ENCODE data around the gene KRTAP4-3.

KRTAP4-3 gene

DNA sequence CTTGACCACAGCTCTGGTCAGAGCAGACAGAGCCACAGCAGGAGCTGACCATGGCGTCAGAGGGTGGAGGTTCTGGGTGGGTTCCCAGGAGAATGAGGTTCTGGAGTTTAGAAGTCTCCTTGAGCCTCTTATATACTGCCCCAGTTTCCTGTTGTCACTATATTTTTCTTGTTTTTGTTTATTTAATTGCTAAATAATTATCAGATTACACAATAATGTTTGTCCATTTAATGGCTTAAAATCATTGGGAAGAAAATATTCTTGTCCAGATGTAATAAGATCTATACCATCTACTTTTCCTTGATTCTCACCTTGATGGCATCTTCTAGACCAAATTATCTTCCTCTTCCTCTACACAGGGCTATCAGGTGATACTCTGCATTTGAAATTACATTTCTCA lies at the start of gene KRTAP4-3:
TSS of gene KRTAP4-3 (minus strand) at position 101 of the 400 bp plus-strand sequence. CDS start at position 52, 49 bp downstream.
- TF ChIP-seq CTCF (IDR thresholded peaks at IDR 0.05; ENCODE audit: control extremely low read depth, extremely low read depth, low read depth, missing control alignments), result no peak
- ChIA-PET CTCF (no interaction called here), POLR2A (no interaction called here)
- DNase-seq (ENCODE audit: extremely low spot score), result no peak

DNA sequence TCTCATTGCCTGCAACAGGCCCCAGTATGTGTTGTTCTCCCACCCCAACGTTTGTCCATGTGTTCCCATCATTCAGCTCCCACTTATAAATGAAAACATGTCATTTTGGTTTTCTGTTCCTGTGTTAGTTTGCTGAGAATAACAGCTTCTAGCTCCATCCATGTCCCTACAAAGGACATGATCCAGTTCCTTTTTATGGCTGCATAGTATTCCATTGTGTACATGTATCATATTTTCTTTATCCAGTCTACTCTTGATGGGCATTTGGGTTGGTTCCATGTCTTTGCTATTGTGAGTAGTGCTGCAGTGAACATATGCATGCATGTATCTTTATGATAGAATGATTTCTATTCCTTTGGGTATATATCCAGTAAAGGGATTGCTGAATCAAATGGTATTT lies 47.7 kb upstream of the KRTAP4-3 start:
- ChIA-PET CTCF (no interaction called here), POLR2A (no interaction called here)
- no peak for DNase-seq (ENCODE audit: extremely low spot score)
- no peak for TF ChIP-seq CTCF (IDR thresholded peaks at IDR 0.05; ENCODE audit: control extremely low read depth, extremely low read depth, low read depth, missing control alignments)

DNA sequence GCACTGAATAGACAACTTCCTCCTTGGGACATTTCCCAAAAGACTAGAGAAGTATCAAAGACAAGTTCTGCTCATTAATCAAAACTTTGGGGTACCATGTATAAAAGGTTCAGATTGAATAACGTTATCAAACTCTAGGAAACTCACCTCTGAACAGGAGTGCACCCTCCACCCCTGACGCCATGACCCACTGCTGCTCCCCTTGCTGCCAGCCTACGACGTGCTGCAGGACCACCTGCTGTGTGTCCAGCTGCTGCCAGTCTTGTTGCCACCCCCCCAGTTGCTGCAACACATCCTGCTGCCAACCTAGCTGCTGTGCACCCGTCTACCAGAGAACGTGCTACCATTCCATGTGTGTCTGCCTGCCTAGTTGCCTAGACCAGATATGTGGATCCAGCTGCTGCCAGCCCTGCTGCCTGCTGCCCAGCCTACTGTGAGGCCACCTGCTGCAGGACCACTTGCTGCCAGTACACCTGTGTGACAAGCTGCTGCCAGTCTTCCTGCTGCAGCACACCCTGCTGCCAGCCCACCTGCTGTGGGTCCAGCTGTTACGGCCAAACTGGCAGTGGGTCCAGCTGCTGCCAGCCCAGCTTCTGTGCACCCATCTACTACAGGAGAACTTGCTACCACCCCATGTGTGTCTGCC lies 44.6 kb upstream of the KRTAP4-3 start:
- DNase-seq (ENCODE audit: extremely low spot score), result no peak
- CTCF ChIA-PET, result no interaction called here
- TF ChIP-seq CTCF (IDR thresholded peaks at IDR 0.05; ENCODE audit: control extremely low read depth, extremely low read depth, low read depth, missing control alignments), result no peak
- POLR2A ChIA-PET, result interaction anchor here (0.7 kb wide), 1 partner anchor 18 kb away, joined by 7 read pairs; no protein-coding TSS in a partner anchor

GRCh38 chr17:41211845-41212466 lies 43.9 kb upstream of the KRTAP4-3 start:
- POLR2A ChIA-PET, result no interaction called here
- no peak for DNase-seq (ENCODE audit: extremely low spot score)
- no peak for TF ChIP-seq CTCF (IDR thresholded peaks at IDR 0.05; ENCODE audit: control extremely low read depth, extremely low read depth, low read depth, missing control alignments)
- CTCF ChIA-PET, result no interaction called here

DNA sequence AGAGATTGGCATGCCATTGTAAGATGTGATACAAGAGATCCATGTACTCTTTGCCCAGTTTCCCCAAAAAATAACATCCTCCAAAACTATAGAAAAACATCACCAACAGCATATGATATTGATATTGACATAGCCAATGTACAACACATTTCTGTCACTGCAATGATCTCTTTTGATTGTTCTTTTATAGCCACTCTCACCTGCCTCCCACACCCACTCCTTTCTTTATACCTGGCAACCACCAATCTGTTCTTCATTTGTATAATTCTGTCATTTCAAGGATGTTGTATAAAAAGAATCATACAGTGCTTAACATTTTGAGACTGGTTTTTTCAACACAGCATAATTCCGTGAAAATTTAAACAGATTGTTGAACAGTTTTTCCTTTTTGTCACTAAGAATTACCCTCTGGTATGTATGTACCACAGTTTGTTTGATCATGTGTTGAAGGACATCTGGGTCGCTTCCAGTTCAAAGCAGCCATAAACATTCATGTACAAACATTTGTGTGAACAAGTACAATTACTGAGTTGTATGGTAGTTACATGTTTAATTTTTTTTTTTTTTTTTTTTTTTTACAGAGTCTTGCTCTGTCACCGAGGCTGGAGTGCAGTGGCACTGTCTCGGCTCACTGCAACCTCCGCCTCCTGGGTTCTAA lies 31.5 kb upstream of the KRTAP4-3 start:
- ChIA-PET CTCF (no interaction called here), POLR2A (no interaction called here)
- no peak for TF ChIP-seq CTCF (IDR thresholded peaks at IDR 0.05; ENCODE audit: control extremely low read depth, extremely low read depth, low read depth, missing control alignments)
- DNase-seq (ENCODE audit: extremely low spot score), result no peak

DNA sequence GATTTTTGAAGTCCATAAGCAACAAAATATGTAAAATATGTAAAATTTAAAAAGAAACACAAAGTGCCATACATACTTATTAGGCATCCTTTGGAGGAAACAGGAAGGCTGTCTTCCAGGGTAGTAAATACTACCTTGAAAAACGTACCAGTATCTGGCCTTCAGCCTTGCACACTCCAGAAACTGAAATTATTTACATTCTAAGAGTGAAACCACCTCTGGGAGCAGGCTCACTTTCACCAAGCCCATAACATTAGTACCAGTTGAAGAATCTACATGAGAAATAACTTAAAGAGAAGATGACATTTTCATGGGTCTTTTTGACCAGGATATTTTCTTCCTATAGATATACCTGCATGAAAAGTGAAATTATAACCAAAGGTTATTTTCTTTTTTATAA lies 28.0 kb upstream of the KRTAP4-3 start:
- CTCF ChIA-PET, result no interaction called here
- DNase-seq (ENCODE audit: extremely low spot score), result no peak
- TF ChIP-seq CTCF (IDR thresholded peaks at IDR 0.05; ENCODE audit: control extremely low read depth, extremely low read depth, low read depth, missing control alignments), result no peak
- POLR2A ChIA-PET, result no interaction called here
